Coronary artery (tissue), 2 donors: ENCODE results near the gene INSM1.

Experiments used
- DNase-seq: peaks from one replicate; pipeline ENCODE4 v3.0.0-alpha.2; 2017; ENCODE audit warnings: low spot score
- H3K27ac ChIP-seq, 2 donors: fragments of 200-600 bp; sonication (generic); one replicate each; pipeline ENCODE4 v1.5.1; 2016 to 2019
- H3K4me3 ChIP-seq: fragments of 200-600 bp; sonication (generic); 2 replicates; pipeline ENCODE4 v1.5.1; 2016; ENCODE audit warnings: mild to moderate bottlenecking, moderate library complexity
- CTCF ChIP-seq: fragments of 200-600 bp; sonication (generic); IDR thresholded peaks from one replicate; pipeline ENCODE4 v1.5.1; 2019; ENCODE audit warnings: antibody characterized with exemption

Gene INSM1

GRCh38 chr20:20366551-20366875 lies 1.4 kb upstream of the INSM1 start:
- Histone ChIP-seq H3K4me3 (peak overlapping the region; percentile 69), H3K27ac (no peak overlapping the region)
- TF ChIP-seq CTCF, result no peak
- no peak for DNase-seq

- TF ChIP-seq CTCF, result no peak
- Histone ChIP-seq H3K27ac (no peak overlapping the region), H3K4me3 (peak overlapping the region; percentile 69)
- DNase-seq, result no peak
Observed at GRCh38 chr20:20366876-20367574, 879 bp upstream of the INSM1 start.

GRCh38 chr20:20368418-20369249 lies 730 bp downstream of the INSM1 start:
- Histone ChIP-seq H3K27ac (no peak overlapping the region), H3K4me3 (peak overlapping the region; percentile 69)
- TF ChIP-seq CTCF, result no peak
- DNase-seq, result no peak

DNA sequence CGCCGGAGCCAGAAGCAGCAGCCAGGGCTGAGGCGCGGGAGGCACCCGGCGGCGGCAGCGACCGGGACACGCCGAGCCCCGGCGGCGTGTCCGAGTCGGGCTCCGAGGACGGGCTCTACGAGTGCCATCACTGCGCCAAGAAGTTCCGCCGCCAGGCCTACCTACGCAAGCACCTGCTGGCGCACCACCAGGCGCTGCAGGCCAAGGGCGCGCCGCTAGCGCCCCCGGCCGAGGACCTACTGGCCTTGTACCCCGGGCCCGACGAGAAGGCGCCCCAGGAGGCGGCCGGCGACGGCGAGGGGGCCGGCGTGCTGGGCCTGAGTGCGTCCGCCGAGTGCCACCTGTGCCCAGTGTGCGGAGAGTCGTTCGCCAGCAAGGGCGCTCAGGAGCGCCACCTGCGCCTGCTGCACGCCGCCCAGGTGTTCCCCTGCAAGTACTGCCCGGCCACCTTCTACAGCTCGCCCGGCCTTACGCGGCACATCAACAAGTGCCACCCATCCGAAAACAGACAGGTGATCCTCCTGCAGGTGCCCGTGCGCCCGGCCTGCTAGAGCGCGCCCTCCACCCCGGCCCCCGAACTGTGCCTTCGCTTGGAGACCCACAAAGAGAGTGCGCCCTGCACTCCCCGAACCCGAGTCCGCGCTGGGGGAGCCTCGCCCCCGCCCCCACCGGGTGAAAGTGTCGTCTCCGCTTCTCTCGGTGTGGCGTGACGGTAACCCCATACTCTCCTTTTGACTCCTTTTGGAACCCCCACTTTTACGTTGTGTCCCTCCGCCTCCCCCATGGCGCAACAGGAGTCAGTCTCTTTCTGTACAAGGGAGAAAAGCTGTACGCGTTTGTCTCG lies 1.6 kb downstream of the INSM1 start:
- peak overlapping the region; percentile 69 for H3K4me3 ChIP-seq
- no peak overlapping the region for H3K27ac ChIP-seq
- no peak for DNase-seq
- TF ChIP-seq CTCF, result no peak

DNA sequence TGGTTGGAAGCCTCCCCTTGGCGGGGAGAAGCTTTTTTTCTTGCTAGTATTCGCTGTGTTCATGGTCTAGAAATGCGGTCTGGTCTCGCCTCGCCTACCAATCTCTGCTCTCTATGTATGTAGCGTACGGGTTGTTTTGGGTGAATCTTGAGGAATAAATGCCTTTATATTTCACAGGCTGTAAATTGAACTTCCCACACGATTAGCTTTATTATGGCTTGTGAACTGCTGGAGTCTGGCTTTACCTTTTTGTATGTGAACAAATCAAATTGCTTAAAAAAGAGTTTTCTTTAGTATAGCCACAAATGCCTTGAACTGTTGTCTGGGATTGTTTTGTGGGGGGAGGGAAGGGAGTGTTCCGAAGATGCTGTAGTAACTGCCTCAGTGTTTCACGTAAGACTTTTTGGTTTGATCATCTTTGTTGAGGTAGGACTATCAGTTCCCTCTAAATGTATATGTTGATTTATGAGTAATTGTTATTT lies 2.2 kb downstream of the INSM1 start:
- no peak for DNase-seq
- TF ChIP-seq CTCF, result no peak
- Histone ChIP-seq H3K27ac (no peak overlapping the region), H3K4me3 (no peak overlapping the region)

GRCh38 chr20:20371083-20371482 lies 3.2 kb downstream of the INSM1 start:
- no peak for TF ChIP-seq CTCF
- DNase-seq, result no peak
- no peak overlapping the region for H3K27ac ChIP-seq
- H3K4me3 ChIP-seq, result no peak overlapping the region
